Inflammatory macrophage treated with lipopolysaccharide for 1 hour (primary cell): Measurements from ENCODE around the gene PIEZO2.
A peak's percentile ranks its signal among the peaks of the same experiment; 100 is the strongest.
"Not testable (repeated sequence)": the region's sequence is repeated elsewhere in the genome, so short reads cannot be mapped to it uniquely, and the experiment has no call there.

ENCODE experiments used
- DNase-seq, 2 donors: peaks; one replicate each; pipeline ENCODE4 v3.0.0-alpha.2; 2020 to 2022

PIEZO2 gene

GRCh38 chr18:10661317-10661716 lies 488.1 kb downstream of the PIEZO2 start:
- no peak for DNase-seq

- DNase-seq, result no peak
These were observed 489.0 kb downstream of the PIEZO2 start for GRCh38 chr18:10660179-10660884.

DNA sequence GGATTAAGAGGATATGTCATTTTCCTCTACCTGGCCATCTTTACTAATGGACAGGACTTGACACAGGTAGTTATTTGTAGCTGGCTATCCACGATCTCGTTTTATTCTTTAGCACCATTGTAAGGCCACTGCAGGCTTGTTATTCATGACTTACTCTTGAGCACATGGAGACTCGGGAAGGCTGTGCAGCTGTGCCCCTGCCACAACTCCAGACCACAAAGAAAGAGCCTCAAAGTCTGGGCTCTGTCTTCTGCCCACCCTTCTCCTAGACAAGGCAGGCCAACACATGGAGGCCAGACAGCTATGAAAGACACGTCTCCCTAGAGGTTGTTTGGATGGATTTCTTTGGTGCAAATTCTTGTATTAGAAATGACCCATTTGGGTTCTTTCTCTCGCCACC lies 489.8 kb downstream of the PIEZO2 start:
- DNase-seq, result no peak

- no peak for DNase-seq
These were observed 490.4 kb downstream of the PIEZO2 start for GRCh38 chr18:10659000-10659399.

DNA sequence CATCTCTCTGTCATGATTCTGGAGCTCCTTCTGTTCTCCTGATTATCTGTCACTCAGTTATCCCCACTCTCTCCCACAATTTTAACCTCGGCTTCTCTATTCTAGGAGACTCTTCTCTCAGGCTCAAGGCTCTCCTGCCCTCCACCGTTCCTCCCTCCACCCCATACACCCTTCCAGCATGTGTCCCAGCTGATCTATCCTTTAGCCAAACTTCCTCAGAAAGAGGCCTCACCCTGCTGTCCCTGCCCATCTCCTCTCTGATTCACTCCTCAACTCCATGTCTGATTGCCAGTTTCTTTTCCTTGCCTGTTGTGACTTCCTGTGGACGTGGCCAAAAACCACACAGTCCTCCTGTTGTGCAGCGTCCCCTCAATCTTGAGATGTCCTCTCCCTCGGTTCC lies 505.4 kb downstream of the PIEZO2 start:
- DNase-seq, result not testable (repeated sequence)

GRCh38 chr18:10642915-10643524 lies 506.3 kb downstream of the PIEZO2 start:
- DNase-seq, result not testable (repeated sequence)

DNA sequence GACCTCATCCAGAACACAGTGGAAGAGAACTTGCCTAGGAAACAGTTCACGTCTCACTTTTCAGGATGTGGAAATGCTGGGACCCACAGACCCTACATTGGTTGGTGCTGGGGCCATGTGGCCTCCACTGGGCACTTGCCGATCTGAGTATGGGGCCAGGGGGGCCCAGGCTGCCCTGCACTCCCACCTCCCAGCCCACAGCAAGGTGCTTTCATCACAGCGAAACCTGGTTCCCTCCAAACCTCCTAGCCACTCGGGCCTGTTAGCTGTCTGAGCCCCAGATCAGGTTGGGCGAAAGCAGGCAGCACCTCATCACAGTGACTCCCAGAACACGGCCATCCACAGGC lies 510.9 kb downstream of the PIEZO2 start:
- DNase-seq, result not testable (repeated sequence)

GRCh38 chr18:10637858-10638538 lies 511.4 kb downstream of the PIEZO2 start:
- DNase-seq, result not testable (repeated sequence)

GRCh38 chr18:10629076-10629475 lies 520.3 kb downstream of the PIEZO2 start:
- DNase-seq, result not testable (repeated sequence)

DNA sequence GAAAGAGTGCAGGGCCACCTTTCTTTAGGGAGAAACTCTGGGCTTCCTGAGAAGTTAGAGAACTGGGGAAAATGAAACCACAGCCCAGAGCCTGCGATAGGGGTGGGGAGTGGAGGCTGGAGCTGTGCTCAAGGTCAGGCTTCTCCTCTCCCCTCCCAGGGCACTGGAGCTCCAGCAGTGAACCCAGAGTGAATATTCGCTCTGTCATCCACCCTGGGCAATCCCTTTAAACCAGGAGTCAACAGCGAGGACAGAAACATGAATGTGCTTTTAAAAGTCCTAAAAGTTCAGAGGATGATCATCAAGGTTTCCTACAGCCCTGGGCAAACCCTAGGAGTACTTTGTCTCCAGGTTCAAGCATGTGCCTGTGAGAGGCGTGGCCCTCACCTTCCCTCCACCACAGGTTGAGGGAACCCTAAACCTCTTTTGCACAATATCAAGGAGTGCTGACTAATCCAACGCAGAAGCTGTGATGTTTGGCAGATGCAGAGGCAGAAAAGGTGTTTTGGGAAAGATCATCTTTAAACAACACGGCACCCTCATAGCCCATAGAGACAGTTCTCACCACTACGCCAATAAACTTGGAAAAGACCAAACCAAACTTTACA lies 522.7 kb downstream of the PIEZO2 start:
- not testable (repeated sequence) for DNase-seq

GRCh38 chr18:10623606-10624005 lies 525.8 kb downstream of the PIEZO2 start:
- DNase-seq, result not testable (repeated sequence)

- not testable (repeated sequence) for DNase-seq
These were observed 526.4 kb downstream of the PIEZO2 start for GRCh38 chr18:10622982-10623381.

GRCh38 chr18:10620670-10621329 lies 528.6 kb downstream of the PIEZO2 start:
- peak; percentile 63 to 67 for DNase-seq
